H9 (cell line): ENCODE data around the gene DERA. TPM values are rescaled to one million over a fixed set of nuclear protein-coding genes. Genes with fewer than 3 reads are reported as not detected.

Source experiments
- DNase-seq: peaks from one replicate; pipeline ENCODE4 v3.0.0-alpha.2; 2017
- H2AFZ ChIP-seq: one replicate; pipeline ENCODE4 v1.6.1; 2013; ENCODE audit warnings: mild to moderate bottlenecking, low read length, control low read depth, moderate library complexity
- H2AK5ac ChIP-seq: 2 replicates; pipeline ENCODE4 v1.6.1; 2013; ENCODE audit warnings: low read length, control low read depth, mixed read lengths; ENCODE audit not compliant: insufficient read length
- H2BK120ac ChIP-seq: one replicate; pipeline ENCODE4 v1.6.1; 2013; ENCODE audit warnings: low read depth, mild to moderate bottlenecking, low read length, control low read depth, inconsistent platforms; ENCODE audit not compliant: poor library complexity, severe bottlenecking
- H2BK12ac ChIP-seq: 2 replicates; pipeline ENCODE4 v1.6.1; 2013; ENCODE audit warnings: low read length, control low read depth, mixed read lengths, low read depth; ENCODE audit not compliant: insufficient read length
- H2BK15ac ChIP-seq: 2 replicates; pipeline ENCODE4 v1.6.1; 2013; ENCODE audit warnings: low read depth, low read length, control low read depth
- H2BK20ac ChIP-seq: one replicate; pipeline ENCODE4 v1.6.1; 2013; ENCODE audit warnings: low read depth, mild to moderate bottlenecking, low read length, control low read depth, inconsistent platforms; ENCODE audit not compliant: poor library complexity, severe bottlenecking
- H2BK5ac ChIP-seq: 2 replicates; pipeline ENCODE4 v1.6.1; 2013; ENCODE audit warnings: low read length, control low read depth, mixed read lengths; ENCODE audit not compliant: insufficient read length
- H3K14ac ChIP-seq: 2 replicates; pipeline ENCODE4 v1.6.1; 2013; ENCODE audit warnings: low read length, control low read depth; ENCODE audit not compliant: insufficient read depth
- H3K18ac ChIP-seq: 2 replicates; pipeline ENCODE4 v1.6.1; 2013; ENCODE audit warnings: low read depth, mild to moderate bottlenecking, mixed read lengths, low read length, control low read depth; ENCODE audit not compliant: insufficient read length
- H3K23ac ChIP-seq: 2 replicates; pipeline ENCODE4 v1.6.1; 2013; ENCODE audit warnings: low read length, control low read depth, mixed read lengths, low read depth; ENCODE audit not compliant: insufficient read length
- H3K23me2 ChIP-seq: 2 replicates; pipeline ENCODE4 v1.6.1; 2013; ENCODE audit warnings: low read depth, mild to moderate bottlenecking, mixed read lengths, low read length, control low read depth; ENCODE audit not compliant: insufficient read length, poor library complexity, severe bottlenecking
- H3K27ac ChIP-seq: 2 replicates; pipeline ENCODE4 v1.5.1; 2013; ENCODE audit warnings: low read length, control low read depth, mixed read lengths, low read depth; ENCODE audit not compliant: insufficient read length
- H3K27me3 ChIP-seq: 2 replicates; pipeline ENCODE4 v1.6.1; 2013; ENCODE audit warnings: low read length, control low read depth, inconsistent platforms; ENCODE audit not compliant: insufficient read depth
- H3K4ac ChIP-seq: 2 replicates; pipeline ENCODE4 v1.6.1; 2013; ENCODE audit warnings: low read depth, mild to moderate bottlenecking, control low read depth, inconsistent platforms, low read length, moderate library complexity
- H3K4me1 ChIP-seq: 2 replicates; pipeline ENCODE4 v1.6.1; 2013; ENCODE audit warnings: low read length, control low read depth, inconsistent platforms; ENCODE audit not compliant: insufficient read depth
- H3K4me2 ChIP-seq: 2 replicates; pipeline ENCODE4 v1.6.1; 2013; ENCODE audit warnings: low read length, control low read depth, mixed read lengths; ENCODE audit not compliant: insufficient read length, insufficient read depth
- H3K56ac ChIP-seq: 2 replicates; pipeline ENCODE4 v1.6.1; 2013; ENCODE audit warnings: low read depth, mild to moderate bottlenecking, mixed read lengths, low read length, control low read depth; ENCODE audit not compliant: insufficient read length
- H3K79me1 ChIP-seq: 2 replicates; pipeline ENCODE4 v1.6.1; 2013; ENCODE audit warnings: low read depth, mild to moderate bottlenecking, moderate library complexity, low read length, control low read depth, inconsistent platforms; ENCODE audit not compliant: insufficient read depth, poor library complexity, severe bottlenecking
- H3K79me2 ChIP-seq: 2 replicates; pipeline ENCODE4 v1.6.1; 2013; ENCODE audit warnings: low read length, control low read depth, inconsistent platforms; ENCODE audit not compliant: insufficient read depth
- H3K9ac ChIP-seq: 2 replicates; pipeline ENCODE4 v1.6.1; 2013; ENCODE audit warnings: low read length, control low read depth, mixed read lengths; ENCODE audit not compliant: insufficient read length; ENCODE audit errors: extremely low read depth
- H3K9me3 ChIP-seq: one replicate; pipeline ENCODE4 v1.6.1; 2013; ENCODE audit warnings: low read depth, low read length, inconsistent platforms; ENCODE audit not compliant: control insufficient read depth
- H3T11ph ChIP-seq: one replicate; pipeline ENCODE4 v1.6.1; 2013; ENCODE audit warnings: mild to moderate bottlenecking, low read length, control low read depth, inconsistent platforms
- H4K20me1 ChIP-seq: one replicate; pipeline ENCODE4 v1.6.1; 2013; ENCODE audit not compliant: control insufficient read depth, insufficient read length, insufficient read depth
- H4K5ac ChIP-seq: 2 replicates; pipeline ENCODE4 v1.6.1; 2013; ENCODE audit warnings: low read depth, mild to moderate bottlenecking, mixed read lengths, low read length, control low read depth; ENCODE audit not compliant: insufficient read length
- H4K8ac ChIP-seq: replicated peaks from 2 replicates; pipeline ENCODE4 v1.6.1; 2013; ENCODE audit warnings: low read length, control low read depth, mixed read lengths, low read depth; ENCODE audit not compliant: insufficient read length
- H4K91ac ChIP-seq: 2 replicates; pipeline ENCODE4 v1.6.1; 2013; ENCODE audit warnings: low read depth, mild to moderate bottlenecking, moderate library complexity, mixed read lengths, low read length, control low read depth; ENCODE audit not compliant: insufficient read length
- H3K27ac Mint-ChIP-seq, 3 experiments: 2 replicates in 2 of 3; 3 replicates in 1 of 3; pipeline ENCODE4 v1.8.0; 2020 to 2021; ENCODE audit warnings: mixed read lengths in 3 of 3, mild to moderate bottlenecking in 1 of 3, moderate library complexity in 1 of 3
- H3K27me3 Mint-ChIP-seq: 2 replicates; pipeline ENCODE4 v1.8.0; 2021; ENCODE audit warnings: low read depth, mild to moderate bottlenecking, moderate library complexity, mixed read lengths
- H3K36me3 Mint-ChIP-seq, 3 experiments: 2 replicates in 2 of 3; 3 replicates in 1 of 3; pipeline ENCODE4 v1.8.0; 2020 to 2021; ENCODE audit warnings: low read depth in 3 of 3, mixed read lengths in 3 of 3; ENCODE audit not compliant: insufficient read depth in 1 of 3
- H3K4me1 Mint-ChIP-seq, 2 experiments: 2 replicates each; pipeline ENCODE4 v1.8.0; 2020; ENCODE audit warnings: mixed read lengths in 2 of 2
- H3K4me3 Mint-ChIP-seq, 2 experiments: 2 replicates in 1 of 2; 3 replicates in 1 of 2; pipeline ENCODE4 v1.8.0; 2020 to 2021; ENCODE audit warnings: mild to moderate bottlenecking in 2 of 2, mixed read lengths in 2 of 2, moderate library complexity in 1 of 2
- H3K9me3 Mint-ChIP-seq, 2 experiments: 2 replicates in 1 of 2; 3 replicates in 1 of 2; pipeline ENCODE4 v1.8.0; 2020; ENCODE audit warnings: mild to moderate bottlenecking in 2 of 2, mixed read lengths in 2 of 2, moderate library complexity in 1 of 2
- WGBS: extraction: QIAGEN DNeasy Blood & Tissue Kit; methylation state at CpG from one replicate; pipeline ENCODE4 v1.1.7; 2013; ENCODE audit warnings: missing lambda C conversion rate, low lambda C conversion rate, mixed read lengths; ENCODE audit not compliant: insufficient read length; ENCODE audit errors: extremely low coverage; 5-methylcytosine and 5-hydroxymethylcytosine counted together
- total RNA-seq: library from RNA; stranded (reverse); gene quantifications from 2 replicates; pipeline ENCODE4 v1.2.1, GENCODE V29; 2021
- TF ChIP-seq, protein P1 (sequence below): fragments of 200-600 bp; sonication (generic); conservative IDR thresholded peaks from 3 replicates; pipeline ENCODE4 v1.8.0; 2021; ENCODE audit warnings: antibody characterized with exemption, mild to moderate bottlenecking

Gene DERA
- total RNA-seq, 1 experiment from 2014 or later: 20.9 TPM

DNA sequence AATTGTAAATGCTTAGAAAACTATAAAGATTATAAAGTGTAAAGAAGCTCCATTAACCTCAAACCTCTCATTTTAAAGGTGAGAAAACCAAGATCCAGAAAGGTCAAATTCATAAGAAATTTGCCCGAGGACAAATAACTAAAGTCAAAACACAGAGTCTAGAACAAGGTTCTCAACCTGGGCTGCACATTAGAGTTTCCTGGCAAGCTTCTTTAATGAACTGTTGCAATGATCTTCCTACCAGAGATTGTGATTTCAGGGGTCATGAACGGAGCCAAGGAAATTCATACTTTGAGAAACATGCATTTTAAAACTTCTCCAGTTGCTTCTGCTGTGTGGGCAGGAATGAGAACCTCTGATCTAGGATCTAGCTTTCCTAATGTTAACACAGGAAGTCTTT, 86.8 kb downstream of the DERA start:
- Histone ChIP-seq H3K9ac (no peak overlapping the region), H3K4ac (no peak overlapping the region), H3K23me2 (no peaks in the 10 kb centered on the region), H3K4me2 (no peak overlapping the region), H4K8ac (no peak overlapping the region), H2AFZ (no peak overlapping the region), H3K23ac (no peak overlapping the region), H3K27me3 (no peaks in the 10 kb centered on the region), H3K9me3 (no peaks in the 10 kb centered on the region), H2BK20ac (no peak overlapping the region), H4K5ac (no peak overlapping the region), H3K79me1 (no peaks in the 10 kb centered on the region), H3K14ac (no peak overlapping the region), H2BK120ac (no peak overlapping the region), H2BK15ac (no peak overlapping the region), H2BK5ac (no peak overlapping the region), H3T11ph (no peak overlapping the region), H4K91ac (no peak overlapping the region), H3K18ac (no peak overlapping the region), H3K79me2 (no peaks in the 10 kb centered on the region), H4K20me1 (no peaks in the 10 kb centered on the region), H2BK12ac (no peak overlapping the region), H2AK5ac (no peak overlapping the region), H3K27ac (no peak overlapping the region), H3K56ac (no peak overlapping the region), H3K4me1 (no peaks in the 10 kb centered on the region)
- TF ChIP-seq, protein P1, sequence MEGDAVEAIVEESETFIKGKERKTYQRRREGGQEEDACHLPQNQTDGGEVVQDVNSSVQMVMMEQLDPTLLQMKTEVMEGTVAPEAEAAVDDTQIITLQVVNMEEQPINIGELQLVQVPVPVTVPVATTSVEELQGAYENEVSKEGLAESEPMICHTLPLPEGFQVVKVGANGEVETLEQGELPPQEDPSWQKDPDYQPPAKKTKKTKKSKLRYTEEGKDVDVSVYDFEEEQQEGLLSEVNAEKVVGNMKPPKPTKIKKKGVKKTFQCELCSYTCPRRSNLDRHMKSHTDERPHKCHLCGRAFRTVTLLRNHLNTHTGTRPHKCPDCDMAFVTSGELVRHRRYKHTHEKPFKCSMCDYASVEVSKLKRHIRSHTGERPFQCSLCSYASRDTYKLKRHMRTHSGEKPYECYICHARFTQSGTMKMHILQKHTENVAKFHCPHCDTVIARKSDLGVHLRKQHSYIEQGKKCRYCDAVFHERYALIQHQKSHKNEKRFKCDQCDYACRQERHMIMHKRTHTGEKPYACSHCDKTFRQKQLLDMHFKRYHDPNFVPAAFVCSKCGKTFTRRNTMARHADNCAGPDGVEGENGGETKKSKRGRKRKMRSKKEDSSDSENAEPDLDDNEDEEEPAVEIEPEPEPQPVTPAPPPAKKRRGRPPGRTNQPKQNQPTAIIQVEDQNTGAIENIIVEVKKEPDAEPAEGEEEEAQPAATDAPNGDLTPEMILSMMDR: no peak
- DNase-seq: no peak
- no peaks in the 10 kb centered on the region for H3K27me3 Mint-ChIP-seq
- H3K4me1 Mint-ChIP-seq: no peaks in the 10 kb centered on the region
- no peak overlapping the region for H3K27ac Mint-ChIP-seq
- WGBS: no CpG with 5 or more reads among the region's 2 CpGs
- no peak overlapping the region for H3K4me3 Mint-ChIP-seq
- no peaks in the 10 kb centered on the region for H3K9me3 Mint-ChIP-seq
- no peaks in the 10 kb centered on the region for H3K36me3 Mint-ChIP-seq
